GM21619 (cell line): ENCODE data around the gene MSANTD1.

Experiments used
- ATAC-seq: cut with Tn5 transposase; IDR thresholded peaks from one replicate; pipeline ENCODE4 v1.9.1; 2021; ENCODE audit not compliant: unreplicated experiment

The MSANTD1 gene

GRCh38 chr4:3215733-3216132 lies 33.2 kb upstream of the MSANTD1 start:
- no peak for ATAC-seq

DNA sequence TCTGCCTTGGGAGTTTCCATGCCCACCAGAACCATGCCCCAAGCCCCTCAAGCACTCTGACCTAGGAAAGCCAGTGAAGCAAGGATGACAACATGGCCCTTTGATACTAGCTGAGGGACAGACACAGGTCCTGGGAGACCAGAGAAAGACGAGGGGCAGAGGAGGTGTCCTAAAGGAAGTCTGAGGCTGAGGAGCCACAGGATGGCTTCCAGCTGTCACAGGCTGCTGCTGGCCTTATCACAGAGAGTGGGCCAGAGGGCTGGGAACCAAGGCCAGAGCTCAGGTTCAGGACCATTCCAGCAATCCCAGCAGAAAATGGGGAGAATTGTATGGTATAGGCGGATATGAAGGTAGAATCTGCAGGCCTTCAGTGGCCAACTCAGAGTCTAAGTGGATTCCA lies 31.7 kb upstream of the MSANTD1 start:
- no peak for ATAC-seq

GRCh38 chr4:3217771-3218170 lies 31.2 kb upstream of the MSANTD1 start:
- ATAC-seq: no peak

DNA sequence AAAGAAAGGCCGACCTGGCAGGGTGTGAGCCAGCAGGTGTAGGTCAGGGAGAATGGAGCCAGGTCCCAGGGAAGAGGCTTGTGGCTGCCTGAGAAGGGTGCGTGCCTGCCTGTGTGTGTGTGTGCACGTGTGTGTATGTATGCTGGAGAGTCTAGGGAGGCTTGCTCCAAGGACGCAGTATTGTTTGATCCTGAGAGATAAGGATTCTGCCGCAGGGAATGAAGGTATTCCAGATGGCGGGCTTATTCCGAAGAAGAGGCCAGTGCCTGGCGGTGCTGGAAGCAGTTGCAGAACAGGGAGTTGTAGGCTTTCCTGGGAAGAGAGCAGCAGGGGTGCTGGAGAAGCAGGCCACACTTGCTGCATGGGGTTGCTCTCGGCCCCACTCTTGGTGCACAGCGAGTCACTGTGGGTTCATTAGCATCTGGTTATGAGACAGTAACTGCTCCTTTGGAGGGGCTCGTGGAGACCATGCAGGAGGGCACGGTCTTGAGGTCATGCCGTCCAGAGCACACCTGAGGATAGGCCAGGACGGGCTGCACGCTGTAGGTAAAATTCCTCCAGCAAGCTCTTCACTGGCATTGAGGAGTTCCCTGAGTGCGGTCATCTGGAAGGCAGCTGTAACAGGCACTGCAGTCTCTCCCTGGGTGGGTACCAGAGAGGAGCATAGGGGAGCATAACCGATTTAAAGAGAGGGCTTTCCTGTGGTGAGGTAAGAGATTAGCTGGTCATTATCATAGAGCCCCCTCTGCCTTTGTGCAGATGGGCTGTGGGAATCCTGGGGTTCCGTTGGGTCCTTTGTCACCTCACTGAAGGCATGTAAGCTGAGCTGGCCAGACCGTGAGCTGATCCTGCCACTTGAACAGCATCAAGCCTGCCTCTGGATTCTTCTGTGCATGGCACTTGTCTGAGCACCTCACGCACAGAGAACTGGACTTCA lies 29.9 kb upstream of the MSANTD1 start:
- no peak for ATAC-seq

- no peak for ATAC-seq
Measured at GRCh38 chr4:3219761-3220475, 29.0 kb upstream of the MSANTD1 start.

- ATAC-seq: no peak
Measured at GRCh38 chr4:3220476-3221183, 28.3 kb upstream of the MSANTD1 start.

- ATAC-seq: no peak
Measured at GRCh38 chr4:3221184-3221494, 27.8 kb upstream of the MSANTD1 start.

- no peak for ATAC-seq
Measured at GRCh38 chr4:3221996-3222395, 27.0 kb upstream of the MSANTD1 start.

GRCh38 chr4:3223346-3223745 lies 25.6 kb upstream of the MSANTD1 start:
- no peak for ATAC-seq

DNA sequence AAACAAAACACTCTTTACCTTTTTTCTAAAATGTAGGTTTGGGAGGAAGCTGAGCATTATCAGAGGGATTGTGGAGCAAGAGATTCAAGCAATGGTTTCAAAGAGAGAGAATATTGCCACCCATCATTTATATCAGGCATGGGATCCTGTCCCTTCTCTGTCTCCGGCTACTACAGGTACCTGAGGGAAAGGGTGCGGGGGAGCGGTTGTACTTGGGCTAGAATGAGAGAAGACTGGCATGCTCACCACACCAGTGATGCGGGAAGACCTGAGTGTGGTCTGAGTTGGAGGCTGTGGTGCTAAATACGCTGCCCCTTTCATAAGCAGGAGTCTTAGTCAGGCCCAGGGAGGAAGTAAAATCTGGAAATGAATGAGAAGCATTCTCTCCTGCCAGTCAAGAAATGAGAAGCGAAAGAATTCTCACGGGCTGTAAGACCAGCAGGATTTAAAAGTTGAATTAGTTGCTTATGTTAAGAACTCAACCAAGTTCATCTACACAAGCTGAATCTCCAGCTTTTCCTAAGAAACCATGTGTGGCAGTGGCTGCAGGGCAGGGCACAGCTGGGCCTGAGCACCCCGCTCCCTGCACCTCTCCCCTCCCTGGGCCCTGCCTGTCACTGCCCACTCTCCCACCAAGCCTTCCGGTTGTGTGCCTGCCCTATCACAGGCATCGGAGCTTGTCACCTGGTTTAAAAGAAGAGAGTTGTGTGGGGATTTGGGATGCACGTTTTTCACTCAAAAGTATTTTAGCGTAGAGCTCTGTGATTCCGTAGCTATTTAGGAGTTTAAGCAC lies 24.8 kb upstream of the MSANTD1 start:
- no peak for ATAC-seq

- no peak for ATAC-seq
Measured at GRCh38 chr4:3225071-3225850, 23.7 kb upstream of the MSANTD1 start.

DNA sequence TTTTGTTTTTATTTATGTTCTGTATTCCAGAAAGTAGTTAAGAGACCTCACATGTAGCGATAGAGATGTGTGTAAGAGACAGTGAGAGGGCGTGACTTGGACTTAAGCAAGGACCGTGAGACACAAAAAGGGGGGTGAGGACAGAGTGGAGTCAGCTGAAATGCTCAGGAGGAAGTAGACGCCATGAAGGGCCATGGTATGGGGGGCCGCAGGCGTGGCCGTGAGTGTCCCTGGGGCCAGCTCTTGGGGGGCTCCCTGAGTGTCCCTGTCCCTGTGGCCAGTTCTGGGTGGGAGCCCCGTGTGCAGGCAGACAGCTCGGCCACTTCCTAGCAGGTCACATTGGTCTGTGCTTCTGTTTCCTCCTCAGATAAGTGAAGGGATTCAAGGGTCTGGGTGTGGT lies 23.0 kb upstream of the MSANTD1 start:
- ATAC-seq: no peak

DNA sequence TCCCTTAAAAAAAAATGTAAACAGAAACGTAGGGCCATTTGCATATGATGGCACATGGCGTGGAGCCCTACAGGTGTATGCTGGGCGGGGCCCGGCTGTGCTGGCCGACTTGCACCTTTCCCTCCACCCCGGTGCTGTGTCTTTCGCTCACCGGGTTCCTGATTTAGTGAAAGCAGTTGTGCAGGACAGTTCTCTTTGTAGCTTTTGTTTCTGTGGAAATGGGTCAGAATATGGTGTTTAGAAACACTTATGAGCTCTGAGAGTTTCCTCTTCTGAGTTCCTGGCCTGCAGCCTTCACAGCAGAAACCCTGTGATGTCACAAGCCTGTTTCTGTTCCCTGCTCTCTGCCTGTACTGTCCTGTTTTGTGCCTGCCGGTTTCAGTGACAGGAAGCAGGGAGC lies 22.5 kb upstream of the MSANTD1 start:
- no peak for ATAC-seq

- no peak for ATAC-seq
Measured at GRCh38 chr4:3226944-3227343, 22.0 kb upstream of the MSANTD1 start.

- no peak for ATAC-seq
Measured at GRCh38 chr4:3227878-3228675, 20.9 kb upstream of the MSANTD1 start.

DNA sequence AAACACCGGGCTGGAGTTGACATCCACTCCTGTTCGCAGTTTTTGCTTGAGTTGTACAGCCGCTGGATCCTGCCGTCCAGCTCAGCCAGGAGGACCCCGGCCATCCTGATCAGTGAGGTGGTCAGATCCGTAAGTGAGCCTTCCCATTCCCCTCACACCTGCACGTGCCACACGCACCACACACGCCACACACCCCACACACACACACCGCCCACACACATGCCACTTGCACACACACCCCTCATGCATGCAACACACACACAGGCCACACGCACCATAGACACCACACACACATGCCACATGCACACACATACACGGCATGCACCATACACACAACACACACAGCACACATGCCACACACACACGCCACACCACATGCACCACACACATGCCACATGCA lies 20.1 kb upstream of the MSANTD1 start:
- no peak for ATAC-seq

GRCh38 chr4:3229328-3229727 lies 19.6 kb upstream of the MSANTD1 start:
- no peak for ATAC-seq

GRCh38 chr4:3229964-3230363 lies 19.0 kb upstream of the MSANTD1 start:
- ATAC-seq: no peak

DNA sequence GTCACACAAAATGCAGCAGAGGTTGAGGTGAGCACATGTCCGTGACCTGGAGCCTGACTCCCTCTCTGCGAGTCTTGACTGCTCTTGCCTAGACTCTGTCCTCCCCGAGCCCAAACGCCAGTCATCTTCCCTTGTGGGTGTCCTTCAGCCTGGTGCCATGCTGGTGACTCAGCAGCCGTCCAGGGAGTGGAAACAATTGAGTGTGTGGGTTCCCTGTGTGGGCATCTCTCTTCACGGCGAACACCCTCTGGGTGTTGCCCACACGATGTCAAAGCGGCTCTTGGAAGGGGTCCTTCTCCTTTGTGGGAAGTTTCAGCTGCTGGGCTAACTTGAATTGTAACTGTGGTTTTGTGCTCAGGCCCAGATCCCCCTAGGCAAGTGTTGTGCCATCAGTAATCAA lies 17.5 kb upstream of the MSANTD1 start:
- no peak for ATAC-seq
